H9 (cell line): ENCODE results near the gene XPC. TPM values are rescaled to one million over a fixed set of nuclear protein-coding genes. Genes with fewer than 3 reads are reported as not detected.

ENCODE experiments used
- DNase-seq: peaks from one replicate; pipeline ENCODE4 v3.0.0-alpha.2; 2017
- H2AFZ ChIP-seq: one replicate; pipeline ENCODE4 v1.6.1; 2013; ENCODE audit warnings: mild to moderate bottlenecking, low read length, control low read depth, moderate library complexity
- H2AK5ac ChIP-seq: 2 replicates; pipeline ENCODE4 v1.6.1; 2013; ENCODE audit warnings: low read length, control low read depth, mixed read lengths; ENCODE audit not compliant: insufficient read length
- H2BK120ac ChIP-seq: one replicate; pipeline ENCODE4 v1.6.1; 2013; ENCODE audit warnings: low read depth, mild to moderate bottlenecking, low read length, control low read depth, inconsistent platforms; ENCODE audit not compliant: poor library complexity, severe bottlenecking
- H2BK12ac ChIP-seq: 2 replicates; pipeline ENCODE4 v1.6.1; 2013; ENCODE audit warnings: low read length, control low read depth, mixed read lengths, low read depth; ENCODE audit not compliant: insufficient read length
- H2BK15ac ChIP-seq: 2 replicates; pipeline ENCODE4 v1.6.1; 2013; ENCODE audit warnings: low read depth, low read length, control low read depth
- H2BK20ac ChIP-seq: one replicate; pipeline ENCODE4 v1.6.1; 2013; ENCODE audit warnings: low read depth, mild to moderate bottlenecking, low read length, control low read depth, inconsistent platforms; ENCODE audit not compliant: poor library complexity, severe bottlenecking
- H2BK5ac ChIP-seq: 2 replicates; pipeline ENCODE4 v1.6.1; 2013; ENCODE audit warnings: low read length, control low read depth, mixed read lengths; ENCODE audit not compliant: insufficient read length
- H3K14ac ChIP-seq: 2 replicates; pipeline ENCODE4 v1.6.1; 2013; ENCODE audit warnings: low read length, control low read depth; ENCODE audit not compliant: insufficient read depth
- H3K18ac ChIP-seq: 2 replicates; pipeline ENCODE4 v1.6.1; 2013; ENCODE audit warnings: low read depth, mild to moderate bottlenecking, mixed read lengths, low read length, control low read depth; ENCODE audit not compliant: insufficient read length
- H3K23ac ChIP-seq: 2 replicates; pipeline ENCODE4 v1.6.1; 2013; ENCODE audit warnings: low read length, control low read depth, mixed read lengths, low read depth; ENCODE audit not compliant: insufficient read length
- H3K23me2 ChIP-seq: 2 replicates; pipeline ENCODE4 v1.6.1; 2013; ENCODE audit warnings: low read depth, mild to moderate bottlenecking, mixed read lengths, low read length, control low read depth; ENCODE audit not compliant: insufficient read length, poor library complexity, severe bottlenecking
- H3K27ac ChIP-seq: 2 replicates; pipeline ENCODE4 v1.5.1; 2013; ENCODE audit warnings: low read length, control low read depth, mixed read lengths, low read depth; ENCODE audit not compliant: insufficient read length
- H3K27me3 ChIP-seq: 2 replicates; pipeline ENCODE4 v1.6.1; 2013; ENCODE audit warnings: low read length, control low read depth, inconsistent platforms; ENCODE audit not compliant: insufficient read depth
- H3K4ac ChIP-seq: 2 replicates; pipeline ENCODE4 v1.6.1; 2013; ENCODE audit warnings: low read depth, mild to moderate bottlenecking, control low read depth, inconsistent platforms, low read length, moderate library complexity
- H3K4me1 ChIP-seq: 2 replicates; pipeline ENCODE4 v1.6.1; 2013; ENCODE audit warnings: low read length, control low read depth, inconsistent platforms; ENCODE audit not compliant: insufficient read depth
- H3K4me2 ChIP-seq: 2 replicates; pipeline ENCODE4 v1.6.1; 2013; ENCODE audit warnings: low read length, control low read depth, mixed read lengths; ENCODE audit not compliant: insufficient read length, insufficient read depth
- H3K56ac ChIP-seq: 2 replicates; pipeline ENCODE4 v1.6.1; 2013; ENCODE audit warnings: low read depth, mild to moderate bottlenecking, mixed read lengths, low read length, control low read depth; ENCODE audit not compliant: insufficient read length
- H3K79me1 ChIP-seq: 2 replicates; pipeline ENCODE4 v1.6.1; 2013; ENCODE audit warnings: low read depth, mild to moderate bottlenecking, moderate library complexity, low read length, control low read depth, inconsistent platforms; ENCODE audit not compliant: insufficient read depth, poor library complexity, severe bottlenecking
- H3K79me2 ChIP-seq: 2 replicates; pipeline ENCODE4 v1.6.1; 2013; ENCODE audit warnings: low read length, control low read depth, inconsistent platforms; ENCODE audit not compliant: insufficient read depth
- H3K9ac ChIP-seq: 2 replicates; pipeline ENCODE4 v1.6.1; 2013; ENCODE audit warnings: low read length, control low read depth, mixed read lengths; ENCODE audit not compliant: insufficient read length; ENCODE audit errors: extremely low read depth
- H3K9me3 ChIP-seq: one replicate; pipeline ENCODE4 v1.6.1; 2013; ENCODE audit warnings: low read depth, low read length, inconsistent platforms; ENCODE audit not compliant: control insufficient read depth
- H3T11ph ChIP-seq: one replicate; pipeline ENCODE4 v1.6.1; 2013; ENCODE audit warnings: mild to moderate bottlenecking, low read length, control low read depth, inconsistent platforms
- H4K20me1 ChIP-seq: one replicate; pipeline ENCODE4 v1.6.1; 2013; ENCODE audit not compliant: control insufficient read depth, insufficient read length, insufficient read depth
- H4K5ac ChIP-seq: 2 replicates; pipeline ENCODE4 v1.6.1; 2013; ENCODE audit warnings: low read depth, mild to moderate bottlenecking, mixed read lengths, low read length, control low read depth; ENCODE audit not compliant: insufficient read length
- H4K8ac ChIP-seq: replicated peaks from 2 replicates; pipeline ENCODE4 v1.6.1; 2013; ENCODE audit warnings: low read length, control low read depth, mixed read lengths, low read depth; ENCODE audit not compliant: insufficient read length
- H4K91ac ChIP-seq: 2 replicates; pipeline ENCODE4 v1.6.1; 2013; ENCODE audit warnings: low read depth, mild to moderate bottlenecking, moderate library complexity, mixed read lengths, low read length, control low read depth; ENCODE audit not compliant: insufficient read length
- H3K27ac Mint-ChIP-seq, 3 experiments: 2 replicates in 2 of 3; 3 replicates in 1 of 3; pipeline ENCODE4 v1.8.0; 2020 to 2021; ENCODE audit warnings: mixed read lengths in 3 of 3, mild to moderate bottlenecking in 1 of 3, moderate library complexity in 1 of 3
- H3K27me3 Mint-ChIP-seq: 2 replicates; pipeline ENCODE4 v1.8.0; 2021; ENCODE audit warnings: low read depth, mild to moderate bottlenecking, moderate library complexity, mixed read lengths
- H3K36me3 Mint-ChIP-seq, 3 experiments: 2 replicates in 2 of 3; 3 replicates in 1 of 3; pipeline ENCODE4 v1.8.0; 2020 to 2021; ENCODE audit warnings: low read depth in 3 of 3, mixed read lengths in 3 of 3; ENCODE audit not compliant: insufficient read depth in 1 of 3
- H3K4me1 Mint-ChIP-seq, 2 experiments: 2 replicates each; pipeline ENCODE4 v1.8.0; 2020; ENCODE audit warnings: mixed read lengths in 2 of 2
- H3K4me3 Mint-ChIP-seq, 2 experiments: 2 replicates in 1 of 2; 3 replicates in 1 of 2; pipeline ENCODE4 v1.8.0; 2020 to 2021; ENCODE audit warnings: mild to moderate bottlenecking in 2 of 2, mixed read lengths in 2 of 2, moderate library complexity in 1 of 2
- H3K9me3 Mint-ChIP-seq, 2 experiments: 2 replicates in 1 of 2; 3 replicates in 1 of 2; pipeline ENCODE4 v1.8.0; 2020; ENCODE audit warnings: mild to moderate bottlenecking in 2 of 2, mixed read lengths in 2 of 2, moderate library complexity in 1 of 2
- WGBS: extraction: QIAGEN DNeasy Blood & Tissue Kit; methylation state at CpG from one replicate; pipeline ENCODE4 v1.1.7; 2013; ENCODE audit warnings: missing lambda C conversion rate, low lambda C conversion rate, mixed read lengths; ENCODE audit not compliant: insufficient read length; ENCODE audit errors: extremely low coverage; 5-methylcytosine and 5-hydroxymethylcytosine counted together
- total RNA-seq: library from RNA; stranded (reverse); gene quantifications from 2 replicates; pipeline ENCODE4 v1.2.1, GENCODE V29; 2021
- TF ChIP-seq, protein P1 (sequence below): fragments of 200-600 bp; sonication (generic); conservative IDR thresholded peaks from 3 replicates; pipeline ENCODE4 v1.8.0; 2021; ENCODE audit warnings: antibody characterized with exemption, mild to moderate bottlenecking

XPC gene
- total RNA-seq, 1 experiment from 2014 or later, result 30.3 TPM

DNA sequence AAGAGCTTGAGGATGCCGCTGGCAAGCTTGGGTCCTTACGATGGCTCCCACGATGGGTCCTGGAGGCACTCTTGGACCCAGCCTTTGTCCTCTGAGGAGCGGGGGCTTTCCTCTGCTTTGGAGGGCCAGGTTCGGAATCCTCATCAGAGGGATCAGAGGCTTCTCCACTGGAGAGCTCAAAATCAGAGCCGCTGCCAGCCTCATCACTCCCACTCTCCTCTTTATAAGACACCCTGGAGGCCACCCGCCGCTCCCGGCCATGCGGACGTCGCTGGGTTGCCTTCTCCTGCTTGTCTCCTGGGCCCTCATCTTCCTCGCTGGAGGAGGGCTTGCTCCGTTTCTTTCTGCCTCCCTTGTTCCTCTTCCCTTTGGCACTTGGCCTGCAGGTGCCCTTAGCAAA lies 20.0 kb downstream of the XPC start:
- no peak overlapping the region for H3K27ac Mint-ChIP-seq
- H3K23ac ChIP-seq, result no peak overlapping the region
- H3K9me3 Mint-ChIP-seq, result peaks cover 5 to 16% of the 10 kb centered on the region in 2 experiments; a peak in 4 of 5 replicates
- H3K27ac ChIP-seq, result no peak overlapping the region
- H3K27me3 Mint-ChIP-seq, result no peaks in the 10 kb centered on the region
- WGBS, result no CpG with 5 or more reads among the region's 14 CpGs
- H3K9me3 ChIP-seq, result no peaks in the 10 kb centered on the region
- no peaks in the 10 kb centered on the region for H3K27me3 ChIP-seq
- H3K4ac ChIP-seq, result no peak overlapping the region
- peaks cover 56 to 95% (median 89%) of the 10 kb centered on the region in 3 experiments for H3K36me3 Mint-ChIP-seq
- no peak overlapping the region for H2BK20ac ChIP-seq
- TF ChIP-seq, protein P1, sequence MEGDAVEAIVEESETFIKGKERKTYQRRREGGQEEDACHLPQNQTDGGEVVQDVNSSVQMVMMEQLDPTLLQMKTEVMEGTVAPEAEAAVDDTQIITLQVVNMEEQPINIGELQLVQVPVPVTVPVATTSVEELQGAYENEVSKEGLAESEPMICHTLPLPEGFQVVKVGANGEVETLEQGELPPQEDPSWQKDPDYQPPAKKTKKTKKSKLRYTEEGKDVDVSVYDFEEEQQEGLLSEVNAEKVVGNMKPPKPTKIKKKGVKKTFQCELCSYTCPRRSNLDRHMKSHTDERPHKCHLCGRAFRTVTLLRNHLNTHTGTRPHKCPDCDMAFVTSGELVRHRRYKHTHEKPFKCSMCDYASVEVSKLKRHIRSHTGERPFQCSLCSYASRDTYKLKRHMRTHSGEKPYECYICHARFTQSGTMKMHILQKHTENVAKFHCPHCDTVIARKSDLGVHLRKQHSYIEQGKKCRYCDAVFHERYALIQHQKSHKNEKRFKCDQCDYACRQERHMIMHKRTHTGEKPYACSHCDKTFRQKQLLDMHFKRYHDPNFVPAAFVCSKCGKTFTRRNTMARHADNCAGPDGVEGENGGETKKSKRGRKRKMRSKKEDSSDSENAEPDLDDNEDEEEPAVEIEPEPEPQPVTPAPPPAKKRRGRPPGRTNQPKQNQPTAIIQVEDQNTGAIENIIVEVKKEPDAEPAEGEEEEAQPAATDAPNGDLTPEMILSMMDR, result no peak
- H3K4me3 Mint-ChIP-seq, result no peak overlapping the region
- H3K56ac ChIP-seq, result no peak overlapping the region
- H3K4me1 ChIP-seq, result no peaks in the 10 kb centered on the region
- no peak overlapping the region for H3K4me2 ChIP-seq
- peaks cover 0 to 5% of the 10 kb centered on the region in 2 experiments; a peak in 1 of 4 replicates for H3K4me1 Mint-ChIP-seq
- H2AK5ac ChIP-seq, result no peak overlapping the region
- H2BK5ac ChIP-seq, result no peak overlapping the region
- H2BK15ac ChIP-seq, result no peak overlapping the region
- no peaks in the 10 kb centered on the region for H3K23me2 ChIP-seq
- no peaks in the 10 kb centered on the region for H3K79me2 ChIP-seq
- H4K8ac ChIP-seq, result no peak overlapping the region
- no peak overlapping the region for H3K18ac ChIP-seq
- H4K91ac ChIP-seq, result no peak overlapping the region
- H3K14ac ChIP-seq, result no peak overlapping the region
- H4K20me1 ChIP-seq, result no peaks in the 10 kb centered on the region
- H2AFZ ChIP-seq, result no peak overlapping the region
- H2BK120ac ChIP-seq, result no peak overlapping the region
- H3K9ac ChIP-seq, result no peak overlapping the region
- DNase-seq, result no peak
- no peak overlapping the region for H2BK12ac ChIP-seq
- no peak overlapping the region for H4K5ac ChIP-seq
- H3K79me1 ChIP-seq, result no peaks in the 10 kb centered on the region
- H3T11ph ChIP-seq, result no peak overlapping the region
